Measurements from ENCODE around the gene NLRP8.
"Not testable (repeated sequence)": the region's sequence is repeated elsewhere in the genome, so short reads cannot be mapped to it uniquely, and the experiment has no call there.

NLRP8 gene

GRCh38 chr19:55939206-55939605 is 8.4 kb upstream of the NLRP8 start:
- no peak for TF ChIP-seq CTCF (IDR thresholded peaks at IDR 0.05; ENCODE audit: extremely low read depth, missing control alignments)
- no peak for DNase-seq (ENCODE audit: low spot score)

GRCh38 chr19:55940306-55940705 is 7.3 kb upstream of the NLRP8 start:
- no peak for DNase-seq (ENCODE audit: low spot score)
- TF ChIP-seq CTCF (IDR thresholded peaks at IDR 0.05; ENCODE audit: extremely low read depth, missing control alignments), result no peak

- DNase-seq (ENCODE audit: low spot score), result not testable (repeated sequence)
Measured at GRCh38 chr19:55950566-55950965, 2.9 kb downstream of the NLRP8 start.

- no peak for TF ChIP-seq CTCF (IDR thresholded peaks at IDR 0.05; ENCODE audit: extremely low read depth, missing control alignments)
- no peak for DNase-seq (ENCODE audit: low spot score)
Measured at GRCh38 chr19:55956431-55956830, 8.8 kb downstream of the NLRP8 start.

GRCh38 chr19:55958356-55958755 is 10.7 kb downstream of the NLRP8 start:
- no peak for DNase-seq (ENCODE audit: low spot score)
- no peak for TF ChIP-seq CTCF (IDR thresholded peaks at IDR 0.05; ENCODE audit: extremely low read depth, missing control alignments)

GRCh38 chr19:55959996-55960675 is 12.5 kb downstream of the NLRP8 start:
- TF ChIP-seq CTCF (IDR thresholded peaks at IDR 0.05; ENCODE audit: extremely low read depth, missing control alignments), result no peak
- no peak for DNase-seq (ENCODE audit: low spot score)

GRCh38 chr19:55962186-55962585 is 14.6 kb downstream of the NLRP8 start:
- DNase-seq (ENCODE audit: low spot score), result no peak
- TF ChIP-seq CTCF (IDR thresholded peaks at IDR 0.05; ENCODE audit: extremely low read depth, missing control alignments), result no peak

- no peak for DNase-seq (ENCODE audit: low spot score)
- no peak for TF ChIP-seq CTCF (IDR thresholded peaks at IDR 0.05; ENCODE audit: extremely low read depth, missing control alignments)
Measured at GRCh38 chr19:55973982-55974381, 26.4 kb downstream of the NLRP8 start.
